ENCODE measurements around the gene EPHB2.
"Not testable (repeated sequence)": the region's sequence is repeated elsewhere in the genome, so short reads cannot be mapped to it uniquely, and the experiment has no call there.

The EPHB2 gene

GRCh38 chr1:22691031-22691753 lies 19.4 kb upstream of the EPHB2 start:
- DNase-seq: no peak

GRCh38 chr1:22694172-22694571 lies 16.5 kb upstream of the EPHB2 start:
- no peak for DNase-seq

- no peak for DNase-seq
Observed at GRCh38 chr1:22696610-22697009, 14.0 kb upstream of the EPHB2 start.

GRCh38 chr1:22697980-22698379 lies 12.7 kb upstream of the EPHB2 start:
- DNase-seq: no peak

GRCh38 chr1:22699681-22700520 lies 10.7 kb upstream of the EPHB2 start:
- no peak for DNase-seq

GRCh38 chr1:22702296-22703085 lies 8.1 kb upstream of the EPHB2 start:
- no peak for DNase-seq

- DNase-seq: peak; percentile 26
Observed at GRCh38 chr1:22704440-22705067, 6.1 kb upstream of the EPHB2 start.

GRCh38 chr1:22705586-22705985 lies 5.1 kb upstream of the EPHB2 start:
- no peak for DNase-seq

GRCh38 chr1:22706100-22706499 lies 4.5 kb upstream of the EPHB2 start:
- not testable (repeated sequence) for DNase-seq

- no peak for DNase-seq
Observed at GRCh38 chr1:22708777-22709176, 1.9 kb upstream of the EPHB2 start.

GRCh38 chr1:22709227-22709626 lies 1.4 kb upstream of the EPHB2 start:
- DNase-seq: no peak

GRCh38 chr1:22709891-22710700 lies 543 bp upstream of the EPHB2 start:
- no peak for DNase-seq

- DNase-seq: no peak
Observed at GRCh38 chr1:22711071-22711470, 432 bp downstream of the EPHB2 start.

GRCh38 chr1:22711591-22712501 lies 1.2 kb downstream of the EPHB2 start:
- no peak for DNase-seq

GRCh38 chr1:22712502-22713271 lies 2.0 kb downstream of the EPHB2 start:
- DNase-seq: no peak

- DNase-seq: no peak
Observed at GRCh38 chr1:22714455-22714854, 3.8 kb downstream of the EPHB2 start.

GRCh38 chr1:22717037-22717760 lies 6.6 kb downstream of the EPHB2 start:
- DNase-seq: no peak

- no peak for DNase-seq
Observed at GRCh38 chr1:22721122-22721873, 10.7 kb downstream of the EPHB2 start.

Measured in NCI-H774 (cell line).